SK-N-SH (cell line): ENCODE data around the gene CHCHD3. TPM values are rescaled to one million over a fixed set of nuclear protein-coding genes. Genes with fewer than 3 reads are reported as not detected.

Source experiments
- CTCF ChIA-PET: fragments of 300-600, 350-600 bp; formaldehyde crosslinking; extraction: SDS; loops from one replicate; lab custom pipeline; 2021; lab: Yijun Ruan, JAX
- POLR2A ChIA-PET: fragments of 350-600 bp; sonication (Branson Sonifier 250); formaldehyde crosslinking; extraction: SDS; loops from one replicate; lab custom pipeline; 2020; ENCODE audit warnings: antibody characterized with exemption, inconsistent platforms; lab: Yijun Ruan, JAX
- DNase-seq: peaks from one replicate; pipeline ENCODE4 v3.0.0; 2012
- H2AFZ ChIP-seq: fragments of 200-600 bp; sonication (generic); 2 replicates; pipeline ENCODE4 v1.8.1; 2016; ENCODE audit warnings: antibody characterized with exemption, mild to moderate bottlenecking, low read depth
- H3F3A ChIP-seq: fragments of 200-600 bp; sonication (generic); replicated peaks from 2 replicates; pipeline ENCODE3; 2016; ENCODE audit warnings: antibody characterized with exemption, mild to moderate bottlenecking; ENCODE audit not compliant: insufficient read depth
- H3K27ac ChIP-seq, 2 experiments: fragments of 200-500 bp in 1 of 2; fragments of 200-600 bp in 1 of 2; sonication (Bioruptor generic) in 1 of 2; sonication (generic), shearing (Covaris generic) in 1 of 2; 2 replicates each; pipeline versions ENCODE4 v1.5.1 to v1.6.1; 2014 to 2016; ENCODE audit warnings: low read depth in 2 of 2, inconsistent platforms in 1 of 2, low read length in 1 of 2, mild to moderate bottlenecking in 1 of 2, mixed read lengths in 1 of 2
- H3K27me3 ChIP-seq: fragments of 200-600 bp; sonication (generic), shearing (Covaris generic); 2 replicates; pipeline ENCODE4 v1.6.1; 2016; ENCODE audit warnings: mixed run types; ENCODE audit not compliant: insufficient read depth
- H3K36me3 ChIP-seq, 2 experiments: fragments of 200-500 bp in 1 of 2; fragments of 200-600 bp in 1 of 2; sonication (Bioruptor generic) in 1 of 2; sonication (generic) in 1 of 2; replicated peaks in 1 of 2; 2 replicates each; pipeline versions ENCODE3 to v1.5.1; 2014 to 2016; ENCODE audit warnings: low read length in 1 of 2, mild to moderate bottlenecking in 1 of 2; ENCODE audit not compliant: insufficient read depth in 2 of 2, control insufficient read depth in 1 of 2
- H3K4me1 ChIP-seq, 2 experiments: fragments of 200-500 bp in 1 of 2; fragments of 200-600 bp in 1 of 2; sonication (Bioruptor generic) in 1 of 2; sonication (generic), shearing (Covaris generic) in 1 of 2; 2 replicates each; pipeline versions ENCODE4 v1.5.1 to v1.6.1; 2014 to 2016; ENCODE audit warnings: low read depth in 1 of 2, low read length in 1 of 2, mixed run types in 1 of 2; ENCODE audit not compliant: insufficient read depth in 2 of 2, control insufficient read depth in 1 of 2
- H3K4me2 ChIP-seq: fragments of 200-600 bp; sonication (generic), shearing (Covaris generic); 2 replicates; pipeline ENCODE4 v1.6.1; 2017; ENCODE audit warnings: mixed run types
- H3K4me3 ChIP-seq, 2 experiments: fragments of 200-500 bp in 1 of 2; fragments of 200-600 bp in 1 of 2; sonication (Bioruptor generic) in 1 of 2; sonication (generic), shearing (Covaris generic) in 1 of 2; 2 replicates each; pipeline versions ENCODE4 v1.5.1 to v1.8.1; 2014 to 2016; ENCODE audit warnings: low read depth in 2 of 2, inconsistent platforms in 1 of 2, low read length in 1 of 2, mild to moderate bottlenecking in 1 of 2, mixed read lengths in 1 of 2, moderate library complexity in 1 of 2
- H3K79me2 ChIP-seq: fragments of 200-600 bp; sonication (generic); 2 replicates; pipeline ENCODE4 v1.8.1; 2017; ENCODE audit warnings: mild to moderate bottlenecking; ENCODE audit not compliant: insufficient read depth
- H3K9ac ChIP-seq: fragments of 200-600 bp; sonication (generic); 2 replicates; pipeline ENCODE4 v1.6.1; 2017; ENCODE audit warnings: mixed run types
- H3K9me2 ChIP-seq: fragments of 200-600 bp; sonication (generic); 2 replicates; pipeline ENCODE4 v1.6.1; 2017; ENCODE audit warnings: mixed run types
- H3K9me3 ChIP-seq: fragments of 200-600 bp; sonication (generic); 2 replicates; pipeline ENCODE4 v1.6.1; 2017; ENCODE audit warnings: mixed run types, mild to moderate bottlenecking, moderate library complexity
- H4K20me1 ChIP-seq: fragments of 200-600 bp; sonication (generic); 2 replicates; pipeline ENCODE4 v1.6.1; 2017; ENCODE audit warnings: mild to moderate bottlenecking, mixed run types; ENCODE audit not compliant: insufficient read depth
- CHD2 ChIP-seq: fragments of 150-350 bp; IDR thresholded peaks from 2 replicates; pipeline ENCODE4 v1.6.1; 2018; ENCODE audit warnings: low read length; ENCODE audit not compliant: partially characterized antibody
- ELF1 ChIP-seq: IDR thresholded peaks from 2 replicates; pipeline ENCODE4 v1.4.0; 2012
- GATA2 ChIP-seq: sonication (generic); formaldehyde crosslinking; IDR thresholded peaks from 2 replicates; pipeline ENCODE4 v1.5.0; 2020; ENCODE audit warnings: mild to moderate bottlenecking, missing genetic modification reagents
- MEF2A ChIP-seq: IDR thresholded peaks from 2 replicates; pipeline ENCODE4 v1.4.0; 2012; ENCODE audit warnings: low read depth, borderline replicate concordance
- MXI1 ChIP-seq: IDR thresholded peaks from 2 replicates; pipeline ENCODE4 v1.6.1; 2012; ENCODE audit warnings: mild to moderate bottlenecking, low read depth, low read length, improper control_type of control experiment
- POLR2AphosphoS5 ChIP-seq: IDR thresholded peaks from 2 replicates; pipeline ENCODE4 v1.6.1; 2012; ENCODE audit warnings: low read depth, low read length
- REST ChIP-seq: IDR thresholded peaks from 2 replicates; pipeline ENCODE4 v1.6.1; 2012; ENCODE audit warnings: mild to moderate bottlenecking, low read depth, low read length, moderate library complexity
- RFX5 ChIP-seq: IDR thresholded peaks from 2 replicates; pipeline ENCODE4 v1.6.1; 2012; ENCODE audit warnings: mild to moderate bottlenecking, improper control_type of control experiment, low read length
- TAF1 ChIP-seq: IDR thresholded peaks from 2 replicates; pipeline ENCODE4 v1.6.1; 2012; ENCODE audit warnings: low read depth, mild to moderate bottlenecking, low read length, moderate library complexity, borderline replicate concordance
- TEAD4 ChIP-seq: IDR thresholded peaks from 2 replicates; pipeline ENCODE4 v1.4.0; 2012; ENCODE audit warnings: mild to moderate bottlenecking, borderline replicate concordance; ENCODE audit not compliant: insufficient read depth
- USF2 ChIP-seq: fragments of 150-350 bp; IDR thresholded peaks from 2 replicates; pipeline ENCODE4 v1.6.1; 2017; ENCODE audit warnings: antibody characterized with exemption, low read length, low read depth, borderline replicate concordance
- ZBTB33 ChIP-seq: IDR thresholded peaks from 2 replicates; pipeline ENCODE4 v1.4.0; 2012; ENCODE audit warnings: low read depth, borderline replicate concordance
- polyA plus RNA-seq, 3 experiments: library from polyadenylated mRNA; depleted of rRNA; stranded (reverse); fragments of >200 nt; gene quantifications; 2 replicates each; pipeline ENCODE4 v1.2.3, GENCODE V29; 2012

CHCHD3 gene
- polyA plus RNA-seq, 1 of the 3 experiments (the other 2 are of a cell fraction) = 97.1 TPM

- H4K20me1 ChIP-seq = no peaks in the 10 kb centered on the region
Measured at GRCh38 chr7:133027397-133027796, 54.5 kb downstream of the CHCHD3 start.

More at GRCh38 chr7:133027397-133027796, 54.5 kb downstream of the CHCHD3 start:
- Histone ChIP-seq H3K4me2 (no peak overlapping the region), H3F3A (peaks cover 9% of the 10 kb centered on the region), H3K9me3 (0 out of 2 replicates have a peak, but pooled peaks cover 6% of the 10 kb centered on the region), H3K27ac (no peak overlapping the region), H3K9me2 (no peaks in the 10 kb centered on the region), H3K4me3 (no peak overlapping the region), H3K79me2 (peaks cover 60% of the 10 kb centered on the region), H2AFZ (no peak overlapping the region), H3K27me3 (no peaks in the 10 kb centered on the region), H3K9ac (no peak overlapping the region), H3K36me3 (peaks cover 14 to 20% of the 10 kb centered on the region in 2 experiments), H3K4me1 (peaks cover 0 to 13% of the 10 kb centered on the region in 2 experiments; a peak in 2 of 4 replicates)
- ChIA-PET CTCF (no interaction called here), POLR2A (no interaction called here)
- TF ChIP-seq MXI1 (no peak), TAF1 (no peak), ZBTB33 (no peak), TEAD4 (no peak), MEF2A (no peak), RFX5 (no peak), REST (no peak), POLR2AphosphoS5 (no peak), GATA2 (CRISPR knock-in tag) (no peak), CHD2 (no peak), ELF1 (no peak), USF2 (no peak)
- DNase-seq = no peak
